Tibial nerve (tissue), 4 donors: ENCODE data around the gene GPER1.

ENCODE experiments used
- EP300 ChIP-seq, 2 donors: sonication (generic); formaldehyde crosslinking; IDR thresholded peaks; one replicate each; pipeline ENCODE4 v1.6.1; 2017; ENCODE audit warnings: antibody characterized with exemption in 2 of 2, mild to moderate bottlenecking in 1 of 2
- POLR2A ChIP-seq, 2 donors: fragments of 450-650 bp; IDR thresholded peaks; one replicate each; pipeline ENCODE4 v1.6.1; 2017; ENCODE audit warnings: antibody characterized with exemption in 2 of 2, mild to moderate bottlenecking in 2 of 2, moderate library complexity in 2 of 2
- TF ChIP-seq, protein P1 (sequence below), 5 experiments: fragments of 200-600 bp in 3 of 5; fragments of 450-650 bp in 2 of 5; sonication (generic) in 3 of 5; IDR thresholded peaks; one replicate each; pipeline ENCODE4 v1.5.1; 2016 to 2019; ENCODE audit warnings: antibody characterized with exemption in 5 of 5, mild to moderate bottlenecking in 3 of 5, moderate library complexity in 2 of 5

GRCh38 chr7:1094870-1095269 lies 7.0 kb downstream of the GPER1 start:
- TF ChIP-seq, protein P1, sequence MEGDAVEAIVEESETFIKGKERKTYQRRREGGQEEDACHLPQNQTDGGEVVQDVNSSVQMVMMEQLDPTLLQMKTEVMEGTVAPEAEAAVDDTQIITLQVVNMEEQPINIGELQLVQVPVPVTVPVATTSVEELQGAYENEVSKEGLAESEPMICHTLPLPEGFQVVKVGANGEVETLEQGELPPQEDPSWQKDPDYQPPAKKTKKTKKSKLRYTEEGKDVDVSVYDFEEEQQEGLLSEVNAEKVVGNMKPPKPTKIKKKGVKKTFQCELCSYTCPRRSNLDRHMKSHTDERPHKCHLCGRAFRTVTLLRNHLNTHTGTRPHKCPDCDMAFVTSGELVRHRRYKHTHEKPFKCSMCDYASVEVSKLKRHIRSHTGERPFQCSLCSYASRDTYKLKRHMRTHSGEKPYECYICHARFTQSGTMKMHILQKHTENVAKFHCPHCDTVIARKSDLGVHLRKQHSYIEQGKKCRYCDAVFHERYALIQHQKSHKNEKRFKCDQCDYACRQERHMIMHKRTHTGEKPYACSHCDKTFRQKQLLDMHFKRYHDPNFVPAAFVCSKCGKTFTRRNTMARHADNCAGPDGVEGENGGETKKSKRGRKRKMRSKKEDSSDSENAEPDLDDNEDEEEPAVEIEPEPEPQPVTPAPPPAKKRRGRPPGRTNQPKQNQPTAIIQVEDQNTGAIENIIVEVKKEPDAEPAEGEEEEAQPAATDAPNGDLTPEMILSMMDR (IDR thresholded peaks at IDR 0.05), result no peak
- TF ChIP-seq POLR2A (IDR thresholded peaks at IDR 0.05), result no peak
- TF ChIP-seq EP300 (IDR thresholded peaks at IDR 0.05), result no peak
